Measurements from ENCODE around the gene MYO1B. TPM values are rescaled to one million over a fixed set of nuclear protein-coding genes. Genes with fewer than 3 reads are reported as not detected.

MYO1B gene
- total RNA-seq, 1 experiment from 2014 or later = 43.2 TPM

DNA sequence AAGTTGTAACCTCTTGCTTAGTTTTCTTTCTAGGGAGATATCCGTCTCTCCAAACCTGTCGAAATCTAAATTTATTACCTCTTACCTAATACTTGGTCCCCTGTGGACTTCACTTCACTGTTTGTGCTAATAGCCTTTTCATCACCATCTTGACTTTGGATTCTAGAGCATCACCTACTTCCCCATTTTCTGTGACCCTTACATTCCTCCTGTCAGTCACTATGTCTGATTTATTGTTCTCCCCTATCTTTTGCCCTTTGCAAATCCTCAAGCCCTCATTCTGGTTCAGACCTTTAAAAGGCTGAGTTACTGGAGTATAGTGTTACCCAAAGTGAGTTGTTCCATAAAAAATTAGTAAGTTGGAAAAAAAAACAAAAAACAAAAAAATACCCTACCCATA lies 7.5 kb downstream of the MYO1B start:
- Histone ChIP-seq H3K4ac (ENCODE audit: low read depth, low read length) (no peak overlapping the region), H2BK15ac (ENCODE audit: low read depth, low read length) (no peak overlapping the region), H3K27ac (ENCODE audit: insufficient read length, low read depth, low read length) (no peak overlapping the region), H4K91ac (ENCODE audit: insufficient read length, low read depth, low read length) (no peak overlapping the region), H3K9me3 (ENCODE audit: control insufficient read depth, low read depth, low read length) (no peaks in the 10 kb centered on the region), H3K23me2 (ENCODE audit: insufficient read length, low read depth, low read length, poor library complexity, severe bottlenecking) (no peaks in the 10 kb centered on the region), H3K4me2 (ENCODE audit: insufficient read depth, insufficient read length, low read length) (no peak overlapping the region), H3K79me2 (ENCODE audit: insufficient read depth, low read length) (peaks cover 47% of the 10 kb centered on the region; the same call in 1 of the 2 replicates), H2BK120ac (ENCODE audit: low read depth, low read length, poor library complexity, severe bottlenecking) (no peak overlapping the region), H4K8ac (replicated peaks; ENCODE audit: insufficient read length, low read depth, low read length) (no peak overlapping the region), H2BK12ac (ENCODE audit: insufficient read length, low read depth, low read length) (no peak overlapping the region), H2BK5ac (ENCODE audit: insufficient read length, low read length) (no peak overlapping the region), H3K4me1 (ENCODE audit: insufficient read depth, low read length) (peaks cover 21% of the 10 kb centered on the region; the same call in 1 of the 2 replicates), H3K79me1 (ENCODE audit: insufficient read depth, low read depth, low read length, poor library complexity, severe bottlenecking) (peaks cover 9% of the 10 kb centered on the region), H3K9ac (ENCODE audit: extremely low read depth, insufficient read length, low read length) (no peak overlapping the region), H3T11ph (ENCODE audit: low read length) (no peak overlapping the region), H4K5ac (ENCODE audit: insufficient read length, low read depth, low read length) (no peak overlapping the region), H3K18ac (ENCODE audit: insufficient read length, low read depth, low read length) (no peak overlapping the region), H2AK5ac (ENCODE audit: insufficient read length, low read length) (no peak overlapping the region), H2AFZ (ENCODE audit: low read length) (no peak overlapping the region), H3K27me3 (ENCODE audit: insufficient read depth, low read length) (no peaks in the 10 kb centered on the region), H2BK20ac (ENCODE audit: low read depth, low read length, poor library complexity, severe bottlenecking) (no peak overlapping the region), H3K56ac (ENCODE audit: insufficient read length, low read depth, low read length) (no peak overlapping the region), H3K23ac (ENCODE audit: insufficient read length, low read depth, low read length) (no peak overlapping the region), H4K20me1 (ENCODE audit: control insufficient read depth, insufficient read depth, insufficient read length) (no peaks in the 10 kb centered on the region), H3K14ac (ENCODE audit: insufficient read depth, low read length) (no peak overlapping the region)
- Mint-ChIP-seq H3K4me3 (no peak overlapping the region), H3K27me3 (ENCODE audit: low read depth) (no peaks in the 10 kb centered on the region), H3K9me3 (no peaks in the 10 kb centered on the region), H3K4me1 (peaks cover 50 to 60% of the 10 kb centered on the region in 2 experiments), H3K27ac (no peak overlapping the region; a peak in 1 of 7 replicates), H3K36me3 (ENCODE audit: insufficient read depth in 1 of 3, low read depth in 3 of 3) (peaks cover 0 to under 1% (median 0%) of the 10 kb centered on the region in 3 experiments; a peak in 1 of 7 replicates)
- TF ChIP-seq, protein P1, sequence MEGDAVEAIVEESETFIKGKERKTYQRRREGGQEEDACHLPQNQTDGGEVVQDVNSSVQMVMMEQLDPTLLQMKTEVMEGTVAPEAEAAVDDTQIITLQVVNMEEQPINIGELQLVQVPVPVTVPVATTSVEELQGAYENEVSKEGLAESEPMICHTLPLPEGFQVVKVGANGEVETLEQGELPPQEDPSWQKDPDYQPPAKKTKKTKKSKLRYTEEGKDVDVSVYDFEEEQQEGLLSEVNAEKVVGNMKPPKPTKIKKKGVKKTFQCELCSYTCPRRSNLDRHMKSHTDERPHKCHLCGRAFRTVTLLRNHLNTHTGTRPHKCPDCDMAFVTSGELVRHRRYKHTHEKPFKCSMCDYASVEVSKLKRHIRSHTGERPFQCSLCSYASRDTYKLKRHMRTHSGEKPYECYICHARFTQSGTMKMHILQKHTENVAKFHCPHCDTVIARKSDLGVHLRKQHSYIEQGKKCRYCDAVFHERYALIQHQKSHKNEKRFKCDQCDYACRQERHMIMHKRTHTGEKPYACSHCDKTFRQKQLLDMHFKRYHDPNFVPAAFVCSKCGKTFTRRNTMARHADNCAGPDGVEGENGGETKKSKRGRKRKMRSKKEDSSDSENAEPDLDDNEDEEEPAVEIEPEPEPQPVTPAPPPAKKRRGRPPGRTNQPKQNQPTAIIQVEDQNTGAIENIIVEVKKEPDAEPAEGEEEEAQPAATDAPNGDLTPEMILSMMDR (conservative IDR thresholded peaks at IDR 0.05) = no peak
- no CpG with 5 or more reads among the region's 2 CpGs for WGBS (ENCODE audit: extremely low coverage, insufficient read length, low lambda C conversion rate)
- DNase-seq = no peak

All from H9 (cell line).